Urinary bladder (tissue), 2 donors: Measurements from ENCODE around the gene CTSG. TPM values are rescaled to one million over a fixed set of nuclear protein-coding genes. Genes with fewer than 3 reads are reported as not detected.

Experiments
- polyA plus RNA-seq: library from polyadenylated mRNA; stranded (reverse); fragments of 200-250 nt; gene quantifications from one replicate; pipeline ENCODE4 v1.2.3, GENCODE V29; 2013
- total RNA-seq: library from RNA; depleted of rRNA; stranded (reverse); fragments of >200 nt; gene quantifications from one replicate; pipeline ENCODE4 v1.2.3, GENCODE V29; 2014
- donor health status: healthy.

CTSG gene
- total and polyA plus RNA-seq, 2 donors: 5.4 to 9.8 TPM

Other genes with a start within 250 kb of the CTSG start
- 12.6 TPM for gene ADCY4, start 241.2 kb downstream of the CTSG start, total RNA-seq
- gene ADCY4, start 241.2 kb downstream of the CTSG start, polyA plus RNA-seq: 28.7 TPM
- 4.4 TPM for gene RIPK3, start 236.3 kb downstream of the CTSG start, total RNA-seq
- gene RIPK3, start 236.3 kb downstream of the CTSG start, polyA plus RNA-seq: 7.8 TPM
- gene NFATC4, start 208.1 kb downstream of the CTSG start, total RNA-seq: 41.8 TPM
- gene NFATC4, start 208.1 kb downstream of the CTSG start, polyA plus RNA-seq: 136 TPM
- gene NYNRIN, start 177.2 kb downstream of the CTSG start, total RNA-seq: 35.4 TPM
- 13.5 TPM for gene NYNRIN, start 177.2 kb downstream of the CTSG start, polyA plus RNA-seq
- 1.8 TPM for gene CBLN3, start 146.6 kb downstream of the CTSG start, total RNA-seq
- 5.9 TPM for gene CBLN3, start 146.6 kb downstream of the CTSG start, polyA plus RNA-seq
- 51.4 TPM for gene KHNYN, start 146.3 kb downstream of the CTSG start, total RNA-seq
- 37.5 TPM for gene KHNYN, start 146.3 kb downstream of the CTSG start, polyA plus RNA-seq
- gene SDR39U1, start 133.5 kb downstream of the CTSG start, total RNA-seq: 12.3 TPM
- gene SDR39U1, start 133.5 kb downstream of the CTSG start, polyA plus RNA-seq: 70.9 TPM
- 3.2 TPM for gene CMA1, start 68.0 kb downstream of the CTSG start, total RNA-seq
- 2.1 TPM for gene CMA1, start 68.0 kb downstream of the CTSG start, polyA plus RNA-seq
- gene GZMH, start 33.4 kb upstream of the CTSG start, total RNA-seq: not detected
- gene GZMH, start 33.4 kb upstream of the CTSG start, polyA plus RNA-seq: 0.34 TPM
- not detected for gene GZMB, start 57.9 kb upstream of the CTSG start, total RNA-seq
- 0.49 TPM for gene GZMB, start 57.9 kb upstream of the CTSG start, polyA plus RNA-seq